GM21737 (cell line): ENCODE data around the gene DNAI1.
"Not testable (repeated sequence)": the region's sequence is repeated elsewhere in the genome, so short reads cannot be mapped to it uniquely, and the experiment has no call there.

ENCODE experiments used
- ATAC-seq: cut with Tn5 transposase; IDR thresholded peaks from one replicate; pipeline ENCODE4 v1.9.1; 2021; ENCODE audit warnings: mild to moderate bottlenecking, moderate library complexity; ENCODE audit not compliant: unreplicated experiment

The DNAI1 gene

GRCh38 chr9:34458013-34458958 is at the start of gene DNAI1, which contains the start of gene FAM219A:
Gene DNAI1 (plus strand): TSS chr9:34458805. CDS start chr9:34459006, 201 bp downstream.
Gene FAM219A (minus strand): TSS chr9:34458570. CDS start chr9:34458263, 307 bp downstream.
- ATAC-seq: peak; percentile 96

- ATAC-seq: no peak
Observed at GRCh38 chr9:34409154-34409553, 49.5 kb upstream of the DNAI1 start.

- no peak for ATAC-seq
Observed at GRCh38 chr9:34412336-34412735, 46.3 kb upstream of the DNAI1 start.

- no peak for ATAC-seq
Observed at GRCh38 chr9:34413231-34413852, 45.3 kb upstream of the DNAI1 start.

- ATAC-seq: no peak
Observed at GRCh38 chr9:34417734-34418133, 40.9 kb upstream of the DNAI1 start.

- no peak for ATAC-seq
Observed at GRCh38 chr9:34419716-34420504, 38.7 kb upstream of the DNAI1 start.

- ATAC-seq: no peak
Observed at GRCh38 chr9:34426347-34427074, 32.1 kb upstream of the DNAI1 start.

GRCh38 chr9:34428325-34428958 is 30.2 kb upstream of the DNAI1 start:
- ATAC-seq: no peak

- ATAC-seq: no peak
Observed at GRCh38 chr9:34430843-34431437, 27.7 kb upstream of the DNAI1 start.

GRCh38 chr9:34431667-34432066 is 26.9 kb upstream of the DNAI1 start:
- ATAC-seq: no peak

GRCh38 chr9:34437006-34437925 is 21.3 kb upstream of the DNAI1 start:
- ATAC-seq: no peak

- not testable (repeated sequence) for ATAC-seq
Observed at GRCh38 chr9:34437926-34438307, 20.7 kb upstream of the DNAI1 start.

GRCh38 chr9:34438465-34438864 is 20.1 kb upstream of the DNAI1 start:
- not testable (repeated sequence) for ATAC-seq

- ATAC-seq: no peak
Observed at GRCh38 chr9:34440017-34440416, 18.6 kb upstream of the DNAI1 start.

GRCh38 chr9:34442770-34443169 is 15.8 kb upstream of the DNAI1 start:
- ATAC-seq: no peak

GRCh38 chr9:34443533-34443932 is 15.1 kb upstream of the DNAI1 start:
- ATAC-seq: no peak

- no peak for ATAC-seq
Observed at GRCh38 chr9:34443976-34444375, 14.6 kb upstream of the DNAI1 start.

GRCh38 chr9:34446468-34446891 is 12.1 kb upstream of the DNAI1 start:
- no peak for ATAC-seq

GRCh38 chr9:34446951-34447350 is 11.7 kb upstream of the DNAI1 start:
- ATAC-seq: no peak
